Activated CD4-positive, alpha-beta T cell treated with anti-CD3 and anti-CD28 coated beads for 36 hours (primary cell): Measurements from ENCODE around the gene CHCHD6. TPM values are rescaled to one million over a fixed set of nuclear protein-coding genes. Genes with fewer than 3 reads are reported as not detected.
A peak's percentile ranks its signal among the peaks of the same experiment; 100 is the strongest.
"Not testable (repeated sequence)": the region's sequence is repeated elsewhere in the genome, so short reads cannot be mapped to it uniquely, and the experiment has no call there.

Source experiments
- ATAC-seq: fragments of 200-7000 bp; cut with Tn5 transposase; one replicate; pipeline ENCODE4 v1.10.0; 2021; ENCODE audit warnings: mild to moderate bottlenecking, moderate library complexity
- CTCF ChIA-PET: fragments of 350-600 bp; sonication (Branson Sonifier 250); formaldehyde crosslinking; loops from one replicate; lab custom pipeline; 2021; ENCODE audit warnings: antibody characterized with exemption; lab: Charles Lee
- POLR2A ChIA-PET: fragments of 350-600 bp; sonication (Branson Sonifier 250); formaldehyde crosslinking; loops from one replicate; lab custom pipeline; 2021; ENCODE audit warnings: antibody characterized with exemption, inconsistent platforms; lab: Charles Lee
- DNase-seq: peaks from one replicate; pipeline ENCODE4 v3.0.0-alpha.2; 2020
- H3K27ac Mint-ChIP-seq: one replicate; pipeline ENCODE4 v1.8.0; 2021; ENCODE audit warnings: mixed read lengths
- H3K27me3 Mint-ChIP-seq: one replicate; pipeline ENCODE4 v1.8.0; 2021; ENCODE audit warnings: mixed read lengths
- H3K36me3 Mint-ChIP-seq: one replicate; pipeline ENCODE4 v1.8.0; 2021; ENCODE audit warnings: low read depth, mixed read lengths
- H3K4me1 Mint-ChIP-seq: one replicate; pipeline ENCODE4 v1.8.0; 2021; ENCODE audit warnings: mixed read lengths
- H3K4me3 Mint-ChIP-seq: one replicate; pipeline ENCODE4 v1.8.0; 2021; ENCODE audit warnings: mild to moderate bottlenecking, moderate library complexity, mixed read lengths
- H3K9me3 Mint-ChIP-seq: one replicate; pipeline ENCODE4 v1.8.0; 2021; ENCODE audit warnings: low read depth, mixed read lengths
- intact Hi-C, 2 experiments: fragments of 100-400 bp; cut with DNase I in 1 of 2; cut with micrococcal nuclease in 1 of 2; formaldehyde crosslinking; loops; one replicate each; pipeline versions ENCODE4 v1.14.2 to v1.15.1; 2022 to 2024; cut with DNase I, micrococcal nuclease
- total RNA-seq, 2 experiments: library from RNA; stranded (reverse); gene quantifications; one replicate each; pipeline ENCODE4 v1.2.3, GENCODE V29; 2021

Gene CHCHD6
- total RNA-seq, 2 experiments from 2014 or later, result 17.1 to 17.7 TPM

- H3K36me3 Mint-ChIP-seq, result peaks cover 20% of the 10 kb centered on the region
- peaks cover 1% of the 10 kb centered on the region for H3K9me3 Mint-ChIP-seq
- DNase-seq (no peak), ATAC-seq (no peak)
- CTCF ChIA-PET, result no interaction called here
- intact Hi-C loops, result no loop called here
- H3K27me3 Mint-ChIP-seq, result no peaks in the 10 kb centered on the region
- H3K4me3 Mint-ChIP-seq, result no peak overlapping the region
- POLR2A ChIA-PET, result no interaction called here
- no peak overlapping the region for H3K27ac Mint-ChIP-seq
- H3K4me1 Mint-ChIP-seq, result no peaks in the 10 kb centered on the region
Measured at GRCh38 chr3:126782536-126782935, 78.5 kb downstream of the CHCHD6 start.

- POLR2A ChIA-PET, result no interaction called here
- Mint-ChIP-seq H3K9me3 (peaks cover 6% of the 10 kb centered on the region), H3K4me1 (no peaks in the 10 kb centered on the region), H3K36me3 (peaks cover 21% of the 10 kb centered on the region), H3K27me3 (no peaks in the 10 kb centered on the region), H3K4me3 (no peak overlapping the region), H3K27ac (no peak overlapping the region)
- ATAC-seq (no peak), DNase-seq (no peak)
- CTCF ChIA-PET, result no interaction called here
- intact Hi-C loops, result no loop called here
Measured at GRCh38 chr3:126784254-126784653, 80.2 kb downstream of the CHCHD6 start.

- CTCF ChIA-PET, H3K4me3 Mint-ChIP-seq, DNase-seq, H3K27me3 Mint-ChIP-seq, H3K4me1 Mint-ChIP-seq, POLR2A ChIA-PET, H3K27ac Mint-ChIP-seq, ATAC-seq: not testable (repeated sequence)
- Mint-ChIP-seq H3K9me3 (peaks cover 24% of the 10 kb centered on the region), H3K36me3 (peaks cover 24% of the 10 kb centered on the region)
- intact Hi-C loops, result loop anchor here in 1 of 2 experiments (10.0 kb wide), 1 partner anchor 63 kb away; no protein-coding TSS in a partner anchor
Measured at GRCh38 chr3:126791320-126791719, 87.3 kb downstream of the CHCHD6 start.

- Mint-ChIP-seq H3K36me3 (peaks cover 30% of the 10 kb centered on the region), H3K4me3 (no peak overlapping the region), H3K4me1 (no peaks in the 10 kb centered on the region), H3K27me3 (no peaks in the 10 kb centered on the region), H3K9me3 (peaks cover 23% of the 10 kb centered on the region), H3K27ac (no peak overlapping the region)
- ChIA-PET POLR2A (no interaction called here), CTCF (interaction anchor here (0.6 kb wide), 1 partner anchor 188 kb away, joined by 3 read pairs; no protein-coding TSS in a partner anchor)
- DNase-seq (no peak), ATAC-seq (no peak)
- intact Hi-C loops, result loop anchor here in 1 of 2 experiments (10.0 kb wide), 1 partner anchor 62 kb away; no protein-coding TSS in a partner anchor
Measured at GRCh38 chr3:126792998-126793397, 89.0 kb downstream of the CHCHD6 start.

- Mint-ChIP-seq H3K36me3 (peaks cover 47% of the 10 kb centered on the region), H3K4me3 (no peak overlapping the region), H3K27ac (no peak overlapping the region), H3K4me1 (no peaks in the 10 kb centered on the region), H3K9me3 (peaks cover 20% of the 10 kb centered on the region), H3K27me3 (no peaks in the 10 kb centered on the region)
- no peak for ATAC-seq
- no peak for DNase-seq
- intact Hi-C loops, result loop anchor here in 1 of 2 experiments (10.0 kb wide), 1 partner anchor 57 kb away; no protein-coding TSS in a partner anchor
- ChIA-PET CTCF (interaction anchor here (1.0 kb wide), 1 partner anchor 12 kb away, joined by 3 read pairs; no protein-coding TSS in a partner anchor), POLR2A (no interaction called here)
Measured at GRCh38 chr3:126797563-126797962, 93.5 kb downstream of the CHCHD6 start.

- Mint-ChIP-seq H3K9me3 (peaks cover 14% of the 10 kb centered on the region), H3K36me3 (peaks cover 40% of the 10 kb centered on the region), H3K4me1 (no peaks in the 10 kb centered on the region), H3K4me3 (no peak overlapping the region), H3K27me3 (no peaks in the 10 kb centered on the region), H3K27ac (no peak overlapping the region)
- POLR2A ChIA-PET, result no interaction called here
- CTCF ChIA-PET, result no interaction called here
- ATAC-seq, result no peak
- DNase-seq, result no peak
- intact Hi-C loops, result loop anchor here in 1 of 2 experiments (10.0 kb wide), 1 partner anchor 56 kb away; no protein-coding TSS in a partner anchor
Measured at GRCh38 chr3:126798521-126798920, 94.5 kb downstream of the CHCHD6 start.

GRCh38 chr3:126799099-126799498 lies 95.1 kb downstream of the CHCHD6 start:
- intact Hi-C loops, result loop anchor here in 1 of 2 experiments (10.0 kb wide), 1 partner anchor 56 kb away; no protein-coding TSS in a partner anchor

GRCh38 chr3:126801312-126801711 lies 97.3 kb downstream of the CHCHD6 start:
- ATAC-seq, H3K27ac Mint-ChIP-seq, CTCF ChIA-PET, H3K27me3 Mint-ChIP-seq, DNase-seq, POLR2A ChIA-PET, H3K4me3 Mint-ChIP-seq, intact Hi-C loops, H3K4me1 Mint-ChIP-seq: not testable (repeated sequence)
- peaks cover 24% of the 10 kb centered on the region for H3K9me3 Mint-ChIP-seq
- H3K36me3 Mint-ChIP-seq, result peaks cover 35% of the 10 kb centered on the region

More at GRCh38 chr3:126799099-126799498, 95.1 kb downstream of the CHCHD6 start:
- Mint-ChIP-seq H3K4me1 (no peaks in the 10 kb centered on the region), H3K9me3 (peaks cover 20% of the 10 kb centered on the region), H3K27me3 (no peaks in the 10 kb centered on the region), H3K27ac (no peak overlapping the region), H3K36me3 (peaks cover 37% of the 10 kb centered on the region), H3K4me3 (no peak overlapping the region)
- ChIA-PET CTCF (no interaction called here), POLR2A (no interaction called here)
- no peak for DNase-seq
- ATAC-seq, result no peak

- intact Hi-C loops, result no loop called here
- Mint-ChIP-seq H3K36me3 (no peaks in the 10 kb centered on the region), H3K27me3 (no peaks in the 10 kb centered on the region), H3K9me3 (peaks cover 12% of the 10 kb centered on the region), H3K27ac (no peak overlapping the region), H3K4me3 (no peak overlapping the region), H3K4me1 (no peaks in the 10 kb centered on the region)
- CTCF ChIA-PET, result no interaction called here
- ATAC-seq (peak; percentile 9), DNase-seq (no peak)
- POLR2A ChIA-PET, result no interaction called here
Measured at GRCh38 chr3:126807795-126808194, 103.8 kb downstream of the CHCHD6 start.

GRCh38 chr3:126811530-126811929 lies 107.5 kb downstream of the CHCHD6 start:
- H3K36me3 Mint-ChIP-seq, result no peaks in the 10 kb centered on the region
- no peak overlapping the region for H3K27ac Mint-ChIP-seq
- H3K4me1 Mint-ChIP-seq, result no peaks in the 10 kb centered on the region
- no peaks in the 10 kb centered on the region for H3K27me3 Mint-ChIP-seq
- H3K9me3 Mint-ChIP-seq, result peaks cover 2% of the 10 kb centered on the region
- ATAC-seq (no peak), DNase-seq (no peak)
- ChIA-PET POLR2A (no interaction called here), CTCF (no interaction called here)
- intact Hi-C loops, result no loop called here
- no peak overlapping the region for H3K4me3 Mint-ChIP-seq

GRCh38 chr3:126816298-126816697 lies 112.3 kb downstream of the CHCHD6 start:
- Mint-ChIP-seq H3K36me3 (peaks cover 10% of the 10 kb centered on the region), H3K4me1 (no peaks in the 10 kb centered on the region), H3K4me3 (no peak overlapping the region), H3K9me3 (no peaks in the 10 kb centered on the region), H3K27me3 (no peaks in the 10 kb centered on the region), H3K27ac (no peak overlapping the region)
- intact Hi-C loops, result no loop called here
- ChIA-PET POLR2A (no interaction called here), CTCF (no interaction called here)
- no peak for ATAC-seq
- DNase-seq, result no peak

- DNase-seq, result no peak
- Mint-ChIP-seq H3K9me3 (peaks cover 2% of the 10 kb centered on the region), H3K27me3 (no peaks in the 10 kb centered on the region), H3K36me3 (peaks cover 16% of the 10 kb centered on the region), H3K4me1 (no peaks in the 10 kb centered on the region), H3K4me3 (no peak overlapping the region), H3K27ac (no peak overlapping the region)
- CTCF ChIA-PET, result interaction anchor here (0.6 kb wide), 1 partner anchor 26 kb away, joined by 3 read pairs; no protein-coding TSS in a partner anchor
- ATAC-seq, result no peak
- intact Hi-C loops, result no loop called here
- POLR2A ChIA-PET, result interaction anchor here (0.6 kb wide), 1 partner anchor 817 kb away, joined by 3 read pairs; no protein-coding TSS in a partner anchor
Measured at GRCh38 chr3:126816986-126817777, 113.1 kb downstream of the CHCHD6 start.
